DND-41 (cell line): ENCODE results near the gene RYR2.

Experiments used
- ATAC-seq: fragments of 200-7000 bp; cut with Tn5 transposase; 3 replicates; pipeline ENCODE4 v1.9.1; 2021; ENCODE audit warnings: low read depth; ENCODE audit not compliant: insufficient read depth
- DNase-seq: peaks from one replicate; pipeline ENCODE4 v3.0.0-alpha.2; 2020
- H2AFZ ChIP-seq: 2 replicates; pipeline ENCODE4 v1.6.0; 2012; ENCODE audit warnings: low read depth, low read length
- H3K27ac ChIP-seq: 2 replicates; pipeline ENCODE4 v1.5.1; 2012; ENCODE audit warnings: low read length, inconsistent platforms
- H3K27me3 ChIP-seq: fragments of 200-600 bp; sonication (generic); 2 replicates; pipeline ENCODE4 v1.6.0; 2012; ENCODE audit warnings: low read length, mild to moderate bottlenecking, inconsistent platforms; ENCODE audit not compliant: insufficient read depth, poor library complexity
- H3K36me3 ChIP-seq: 2 replicates; pipeline ENCODE4 v1.5.1; 2012; ENCODE audit warnings: low read length, inconsistent platforms; ENCODE audit not compliant: insufficient read depth
- H3K4me1 ChIP-seq: 2 replicates; pipeline ENCODE4 v1.5.1; 2012; ENCODE audit warnings: mild to moderate bottlenecking, low read length; ENCODE audit not compliant: insufficient read depth
- H3K4me2 ChIP-seq: 2 replicates; pipeline ENCODE4 v1.6.0; 2012; ENCODE audit warnings: mild to moderate bottlenecking, moderate library complexity, low read length, inconsistent platforms; ENCODE audit not compliant: insufficient read depth
- H3K4me3 ChIP-seq, 2 experiments: fragments of 200-600 bp in 1 of 2; shearing (Covaris generic) in 1 of 2; 2 replicates each; pipeline ENCODE4 v1.5.1; 2012 to 2016; ENCODE audit warnings: inconsistent platforms in 2 of 2, low read length in 2 of 2, mild to moderate bottlenecking in 2 of 2, low read depth in 1 of 2, moderate library complexity in 1 of 2
- H3K79me2 ChIP-seq: 2 replicates; pipeline ENCODE4 v1.6.0; 2012; ENCODE audit warnings: low read length, inconsistent platforms; ENCODE audit not compliant: insufficient read depth
- H3K9ac ChIP-seq: 2 replicates; pipeline ENCODE4 v1.6.0; 2012; ENCODE audit warnings: low read depth, mild to moderate bottlenecking, inconsistent platforms, low read length, moderate library complexity
- H3K9me3 ChIP-seq: 2 replicates; pipeline ENCODE4 v1.5.1; 2012; ENCODE audit warnings: low read length, moderate library complexity, mild to moderate bottlenecking, inconsistent platforms; ENCODE audit not compliant: insufficient read depth, severe bottlenecking
- H4K20me1 ChIP-seq: 2 replicates; pipeline ENCODE4 v1.6.0; 2012; ENCODE audit warnings: low read length; ENCODE audit not compliant: insufficient read depth
- CTCF ChIP-seq: IDR thresholded peaks from 2 replicates; pipeline ENCODE4 v1.5.1; 2012; ENCODE audit warnings: borderline replicate concordance, low read length, moderate library complexity, mild to moderate bottlenecking; ENCODE audit not compliant: poor library complexity, severe bottlenecking; ENCODE audit errors: extremely low read depth
- EZH2 ChIP-seq: IDR thresholded peaks from 3 replicates; pipeline ENCODE4 v1.6.1; 2012; ENCODE audit warnings: borderline replicate concordance, low read depth, mild to moderate bottlenecking, moderate library complexity, low read length, inconsistent platforms; ENCODE audit not compliant: severe bottlenecking

The RYR2 gene

GRCh38 chr1:237105826-237106225, 63.8 kb downstream of the RYR2 start:
- no peak overlapping the region for H3K27ac ChIP-seq
- DNase-seq = no peak
- no peak for ATAC-seq
- no peak overlapping the region for H3K4me2 ChIP-seq
- TF ChIP-seq CTCF (no peak), EZH2 (no peak)
- H3K36me3 ChIP-seq = no peaks in the 10 kb centered on the region
- H3K27me3 ChIP-seq = no peaks in the 10 kb centered on the region
- H3K4me3 ChIP-seq = no peak overlapping the region
- no peak overlapping the region for H3K9ac ChIP-seq
- no peaks in the 10 kb centered on the region for H3K79me2 ChIP-seq
- H3K9me3 ChIP-seq = no peaks in the 10 kb centered on the region
- no peak overlapping the region for H2AFZ ChIP-seq
- H3K4me1 ChIP-seq = no peaks in the 10 kb centered on the region
- no peaks in the 10 kb centered on the region for H4K20me1 ChIP-seq

DNA sequence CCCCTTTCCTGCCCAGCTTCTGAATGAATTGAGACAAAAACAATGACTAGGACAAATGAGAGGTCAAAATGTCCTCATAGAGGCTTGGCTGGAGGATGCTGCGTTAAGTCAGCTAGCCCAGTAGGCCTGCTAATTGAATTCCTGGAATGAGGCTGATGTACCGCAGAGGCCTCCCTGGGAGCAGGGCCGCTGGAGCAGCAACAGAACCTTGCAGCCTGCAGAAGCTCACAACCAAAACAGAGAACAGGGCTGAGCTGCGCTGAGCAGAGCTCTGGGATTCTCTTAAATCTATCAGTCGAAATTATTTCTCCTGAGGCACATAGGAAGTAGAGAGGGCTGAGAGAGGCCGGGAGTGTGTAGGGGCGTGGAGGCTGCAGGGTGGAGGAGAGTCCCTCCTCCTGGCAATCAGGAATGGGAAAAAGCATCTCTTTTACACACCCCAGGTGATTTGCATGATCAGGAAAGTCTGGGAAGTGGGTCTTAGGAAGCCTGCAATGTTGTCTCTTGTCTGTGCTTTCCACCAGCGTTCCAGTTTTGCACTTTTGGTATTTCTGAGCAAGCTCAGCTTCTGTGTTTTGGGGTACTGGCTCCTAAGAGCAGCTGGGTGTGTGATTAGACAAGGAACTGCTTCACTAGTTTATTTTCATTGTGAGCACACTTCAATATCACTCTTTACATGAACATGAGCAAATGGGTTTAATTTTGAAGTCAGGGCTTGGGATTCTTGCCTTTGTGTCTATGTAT, 66.5 kb downstream of the RYR2 start:
- Histone ChIP-seq H3K4me2 (no peak overlapping the region), H4K20me1 (no peaks in the 10 kb centered on the region), H3K27ac (no peak overlapping the region), H3K9me3 (no peaks in the 10 kb centered on the region), H3K27me3 (no peaks in the 10 kb centered on the region), H2AFZ (no peak overlapping the region), H3K79me2 (no peaks in the 10 kb centered on the region), H3K4me3 (no peak overlapping the region), H3K4me1 (no peaks in the 10 kb centered on the region), H3K9ac (no peak overlapping the region), H3K36me3 (no peaks in the 10 kb centered on the region)
- DNase-seq (no peak), ATAC-seq (no peak)
- no peak for TF ChIP-seq EZH2
- no peak for TF ChIP-seq CTCF

GRCh38 chr1:237111807-237112206, 69.8 kb downstream of the RYR2 start:
- H3K4me2 ChIP-seq = no peak overlapping the region
- no peak overlapping the region for H3K4me3 ChIP-seq
- no peak for DNase-seq
- no peak overlapping the region for H3K27ac ChIP-seq
- no peaks in the 10 kb centered on the region for H4K20me1 ChIP-seq
- H3K27me3 ChIP-seq = no peaks in the 10 kb centered on the region
- H3K4me1 ChIP-seq = no peaks in the 10 kb centered on the region
- H3K9me3 ChIP-seq = no peaks in the 10 kb centered on the region
- no peak for ATAC-seq
- no peak overlapping the region for H3K9ac ChIP-seq
- no peak for TF ChIP-seq EZH2
- TF ChIP-seq CTCF = no peak
- no peaks in the 10 kb centered on the region for H3K36me3 ChIP-seq
- no peaks in the 10 kb centered on the region for H3K79me2 ChIP-seq
- no peak overlapping the region for H2AFZ ChIP-seq

GRCh38 chr1:237112663-237113062, 70.7 kb downstream of the RYR2 start:
- no peaks in the 10 kb centered on the region for H4K20me1 ChIP-seq
- no peak overlapping the region for H2AFZ ChIP-seq
- H3K79me2 ChIP-seq = no peaks in the 10 kb centered on the region
- no peak overlapping the region for H3K27ac ChIP-seq
- no peaks in the 10 kb centered on the region for H3K4me1 ChIP-seq
- no peak overlapping the region for H3K9ac ChIP-seq
- no peak overlapping the region for H3K4me3 ChIP-seq
- DNase-seq (no peak), ATAC-seq (no peak)
- no peaks in the 10 kb centered on the region for H3K36me3 ChIP-seq
- no peak for TF ChIP-seq CTCF
- TF ChIP-seq EZH2 = no peak
- no peaks in the 10 kb centered on the region for H3K27me3 ChIP-seq
- H3K4me2 ChIP-seq = no peak overlapping the region
- H3K9me3 ChIP-seq = no peaks in the 10 kb centered on the region
